A673 (cell line): ENCODE measurements around the gene MRPL53. TPM values are rescaled to one million over a fixed set of nuclear protein-coding genes. Genes with fewer than 3 reads are reported as not detected.
A peak's percentile ranks its signal among the peaks of the same experiment; 100 is the strongest.

Experiments
- BruUV-seq: library from RNA; stranded (reverse); fragments of 400-500 nt; replicated peaks from 2 replicates; lab custom pipeline; 2021; lab: Mats Ljungman, UMichigan
- CTCF ChIA-PET: fragments of 300-600 bp; sonication (Branson Sonifier 250); formaldehyde crosslinking; loops from one replicate; lab custom pipeline; 2022; ENCODE audit warnings: antibody characterized with exemption; lab: Charles Lee
- POLR2A ChIA-PET: fragments of 300-600 bp; sonication (Branson Sonifier 250); formaldehyde crosslinking; loops from one replicate; lab custom pipeline; 2022; ENCODE audit warnings: antibody characterized with exemption; ENCODE audit not compliant: low non-redundant PET; lab: Charles Lee
- DNase-seq: peaks from one replicate; pipeline ENCODE4 v3.0.0-alpha.2; 2015; ENCODE audit warnings: low spot score
- H3K27ac ChIP-seq: fragments of 200-600 bp; sonication (generic); 2 replicates; pipeline ENCODE4 v1.5.1; 2016; ENCODE audit warnings: mixed run types, low read depth, mild to moderate bottlenecking, mixed read lengths, antibody characterized with exemption, low read length; ENCODE audit not compliant: poor library complexity, severe bottlenecking
- H3K27me3 ChIP-seq: fragments of 200-600 bp; sonication (generic); replicated peaks from 2 replicates; pipeline ENCODE4 v1.6.1; 2017; ENCODE audit warnings: mixed run types, low read depth, mild to moderate bottlenecking, mixed read lengths, antibody characterized with exemption, low read length; ENCODE audit not compliant: insufficient read depth, poor library complexity
- H3K36me3 ChIP-seq: fragments of 200-600 bp; sonication (generic); 2 replicates; pipeline ENCODE4 v1.6.1; 2016; ENCODE audit warnings: mixed run types, mild to moderate bottlenecking, mixed read lengths, antibody characterized with exemption, low read length; ENCODE audit not compliant: insufficient read depth, poor library complexity, severe bottlenecking
- H3K4me1 ChIP-seq: fragments of 200-600 bp; sonication (generic); 2 replicates; pipeline ENCODE4 v1.6.1; 2017; ENCODE audit warnings: mixed run types, mild to moderate bottlenecking, mixed read lengths, antibody characterized with exemption, low read length; ENCODE audit not compliant: insufficient read depth, poor library complexity, severe bottlenecking
- H3K4me3 ChIP-seq: fragments of 200-600 bp; sonication (generic); 2 replicates; pipeline ENCODE4 v1.5.1; 2016; ENCODE audit warnings: low read depth, mixed run types, mild to moderate bottlenecking, mixed read lengths, low read length; ENCODE audit not compliant: poor library complexity, severe bottlenecking
- H3K9me3 ChIP-seq: fragments of 200-600 bp; sonication (generic); 2 replicates; pipeline ENCODE4 v1.6.1; 2016; ENCODE audit warnings: mixed run types, low read depth, mild to moderate bottlenecking, mixed read lengths, antibody characterized with exemption, low read length; ENCODE audit not compliant: poor library complexity, severe bottlenecking
- EZH2 ChIP-seq: fragments of 200-600 bp; sonication (generic); IDR thresholded peaks from 2 replicates; pipeline ENCODE4 v1.6.1; 2017; ENCODE audit warnings: borderline replicate concordance, low read depth, mild to moderate bottlenecking, mixed read lengths, antibody characterized with exemption, low read length; ENCODE audit not compliant: poor library complexity, severe bottlenecking
- intact Hi-C: fragments of 100-400 bp; cut with micrococcal nuclease; formaldehyde crosslinking; loops from one replicate; pipeline ENCODE4 v1.10.0; 2022; ENCODE audit not compliant: unreplicated experiment
- total RNA-seq: library from RNA; stranded (reverse); gene quantifications from 2 replicates; pipeline ENCODE4 v1.2.3, GENCODE V29; 2021
- TF ChIP-seq, protein P1 (sequence below): fragments of 300-800, 200-600 bp; sonication (generic); conservative IDR thresholded peaks from 2 replicates; pipeline ENCODE4 v1.5.1; 2017; ENCODE audit warnings: low read depth, mild to moderate bottlenecking, antibody characterized with exemption, low read length, moderate library complexity, mixed read lengths

MRPL53 gene
- total RNA-seq, 1 experiment from 2014 or later, result 104 TPM

DNA sequence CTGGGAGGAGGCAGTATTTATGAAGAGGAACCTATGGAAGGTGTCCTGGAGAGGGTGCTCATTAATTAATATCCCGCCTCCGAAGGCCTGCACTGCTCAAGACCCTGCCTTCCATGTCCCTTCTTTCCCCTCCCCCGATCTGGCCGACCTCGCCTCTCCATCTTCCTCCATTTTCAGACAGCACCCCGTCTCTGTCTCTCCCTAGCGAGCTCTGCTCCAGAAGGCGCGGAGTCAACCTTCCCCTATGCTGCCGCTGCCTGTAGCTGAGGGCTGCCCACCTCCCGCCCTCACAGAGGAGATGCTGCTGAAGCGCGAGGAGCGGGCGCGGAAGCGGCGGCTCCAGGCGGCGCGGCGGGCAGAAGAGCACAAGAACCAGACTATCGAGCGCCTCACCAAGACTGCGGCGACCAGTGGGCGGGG is 15.3 kb downstream of the MRPL53 start:
- peak overlapping the region; percentile 92 for H3K27ac ChIP-seq
- intact Hi-C loops, result no loop called here
- H3K27me3 ChIP-seq, result no peaks in the 10 kb centered on the region
- CTCF ChIA-PET, result no interaction called here
- POLR2A ChIA-PET, result no interaction called here
- peak; percentile 52 for DNase-seq
- BruUV-seq, result no TSS peak
- H3K4me1 ChIP-seq, result peaks cover 16% of the 10 kb centered on the region
- no peak for TF ChIP-seq EZH2
- TF ChIP-seq, protein P1, sequence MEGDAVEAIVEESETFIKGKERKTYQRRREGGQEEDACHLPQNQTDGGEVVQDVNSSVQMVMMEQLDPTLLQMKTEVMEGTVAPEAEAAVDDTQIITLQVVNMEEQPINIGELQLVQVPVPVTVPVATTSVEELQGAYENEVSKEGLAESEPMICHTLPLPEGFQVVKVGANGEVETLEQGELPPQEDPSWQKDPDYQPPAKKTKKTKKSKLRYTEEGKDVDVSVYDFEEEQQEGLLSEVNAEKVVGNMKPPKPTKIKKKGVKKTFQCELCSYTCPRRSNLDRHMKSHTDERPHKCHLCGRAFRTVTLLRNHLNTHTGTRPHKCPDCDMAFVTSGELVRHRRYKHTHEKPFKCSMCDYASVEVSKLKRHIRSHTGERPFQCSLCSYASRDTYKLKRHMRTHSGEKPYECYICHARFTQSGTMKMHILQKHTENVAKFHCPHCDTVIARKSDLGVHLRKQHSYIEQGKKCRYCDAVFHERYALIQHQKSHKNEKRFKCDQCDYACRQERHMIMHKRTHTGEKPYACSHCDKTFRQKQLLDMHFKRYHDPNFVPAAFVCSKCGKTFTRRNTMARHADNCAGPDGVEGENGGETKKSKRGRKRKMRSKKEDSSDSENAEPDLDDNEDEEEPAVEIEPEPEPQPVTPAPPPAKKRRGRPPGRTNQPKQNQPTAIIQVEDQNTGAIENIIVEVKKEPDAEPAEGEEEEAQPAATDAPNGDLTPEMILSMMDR, result no peak
- H3K9me3 ChIP-seq, result no peaks in the 10 kb centered on the region
- peak overlapping the region; percentile 92 for H3K4me3 ChIP-seq
- H3K36me3 ChIP-seq, result peaks cover 6% of the 10 kb centered on the region

DNA sequence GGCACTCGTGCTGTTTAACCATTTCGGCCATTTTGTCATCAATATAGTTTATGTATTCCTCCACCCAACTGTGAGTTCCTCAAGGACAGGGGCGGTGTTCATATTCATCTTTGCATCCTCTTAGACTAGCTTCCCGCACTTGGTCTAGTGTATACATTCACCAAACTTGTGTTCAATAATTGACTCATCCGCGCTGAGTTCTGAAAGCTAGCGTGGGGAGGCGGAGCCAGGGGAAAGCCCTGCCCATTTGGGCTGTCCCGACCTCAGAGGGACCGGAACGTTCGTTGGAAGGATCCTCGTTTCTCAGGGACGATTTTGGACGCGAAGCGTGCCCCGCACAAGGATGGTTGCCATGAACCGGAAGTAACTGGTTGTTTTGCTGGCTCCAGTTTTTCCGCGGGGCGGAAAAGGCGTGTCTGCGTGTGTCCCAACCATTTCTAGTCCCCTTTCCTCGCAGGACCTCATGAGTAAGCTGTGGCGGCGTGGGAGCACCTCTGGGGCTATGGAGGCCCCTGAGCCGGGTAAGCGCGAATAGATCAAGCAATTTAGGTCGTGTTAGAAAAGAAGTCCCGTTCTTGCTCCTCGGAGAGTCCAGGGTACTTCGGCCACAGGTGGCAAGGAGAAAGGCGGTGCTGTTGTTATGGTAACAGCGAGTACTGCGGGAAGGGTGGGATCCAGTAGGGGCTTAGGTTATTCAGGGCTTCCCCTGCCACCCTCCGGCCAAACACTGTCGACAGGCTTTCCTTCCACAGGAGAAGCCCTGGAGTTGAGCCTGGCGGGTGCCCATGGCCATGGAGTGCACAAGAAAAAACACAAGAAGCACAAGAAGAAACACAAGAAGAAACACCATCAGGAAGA is 17.6 kb downstream of the MRPL53 start, which contains the start of gene INO80B:
TSS of gene INO80B (plus strand) at position 434 of the 858 bp plus-strand sequence. CDS start at position 464, 30 bp downstream.
- TF ChIP-seq, protein P1, result no peak
- no peak for TF ChIP-seq EZH2
- POLR2A ChIA-PET, result interaction anchor here (0.8 kb wide), 1 partner anchor 15 kb away, joined by 4 read pairs; no protein-coding TSS in a partner anchor
- Histone ChIP-seq H3K27me3 (no peaks in the 10 kb centered on the region), H3K4me1 (peaks cover 16% of the 10 kb centered on the region), H3K9me3 (no peaks in the 10 kb centered on the region), H3K36me3 (no peaks in the 10 kb centered on the region), H3K4me3 (peak within 1 kb of the TSS; percentile 66), H3K27ac (peak within 1 kb of the TSS; percentile 20)
- CTCF ChIA-PET, result interaction anchor here (1.3 kb wide), 1 partner anchor 28 kb away, joined by 5 read pairs; the partner anchor contains the start of genes CCDC142 and TTC31
- peak; percentile 98 for DNase-seq
- intact Hi-C loops, result loop anchor here (1.0 kb wide), 1 partner anchor 28 kb away; the partner anchor contains the start of gene TTC31
- BruUV-seq, result TSS peak; percentile 21

DNA sequence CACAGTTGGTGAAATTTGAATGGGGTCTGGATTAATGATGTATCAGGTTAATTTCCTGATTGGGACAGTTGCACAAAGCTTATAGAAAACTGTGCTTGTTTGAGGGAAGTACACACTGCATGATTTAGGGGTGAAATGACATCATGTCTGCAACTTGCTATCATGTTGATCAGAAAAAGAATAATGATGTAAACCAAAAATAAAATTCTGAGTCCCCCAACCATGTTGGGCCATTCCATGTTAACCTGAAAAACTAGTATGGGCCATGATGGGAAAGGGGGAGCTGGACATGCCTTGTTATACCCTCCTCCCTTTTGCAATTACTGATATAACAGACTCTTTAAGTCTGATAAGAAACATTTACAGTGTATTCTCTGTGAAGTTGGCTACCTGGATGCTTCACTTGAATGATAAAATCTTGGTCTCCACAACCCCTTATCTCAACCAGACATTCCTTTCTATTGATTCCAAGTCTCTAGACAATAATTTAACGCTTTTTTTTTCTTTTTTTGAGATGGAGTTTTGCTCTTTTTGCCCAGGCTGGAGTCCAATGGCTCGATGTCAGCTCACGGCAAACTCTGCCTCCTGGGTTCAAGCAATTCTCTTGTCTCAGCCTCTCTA is 21.8 kb downstream of the MRPL53 start:
- Histone ChIP-seq H3K9me3 (no peaks in the 10 kb centered on the region), H3K27me3 (no peaks in the 10 kb centered on the region), H3K4me3 (no peak overlapping the region), H3K4me1 (peaks cover 5% of the 10 kb centered on the region), H3K36me3 (no peaks in the 10 kb centered on the region), H3K27ac (no peak overlapping the region)
- TF ChIP-seq EZH2, result no peak
- TF ChIP-seq, protein P1, result no peak
- ChIA-PET CTCF (no interaction called here), POLR2A (no interaction called here)
- no peak for DNase-seq
- intact Hi-C loops, result no loop called here
- no TSS peak for BruUV-seq
